Measurements from ENCODE around the gene RCAN1. TPM values are rescaled to one million over a fixed set of nuclear protein-coding genes. Genes with fewer than 3 reads are reported as not detected.
A peak's percentile ranks its signal among the peaks of the same experiment; 100 is the strongest.

RCAN1 gene
- total and polyA plus RNA-seq, 2 of the 8 experiments (the other 6 are each of a cell fraction or from before 2014, with no cell fraction given) = 1.7 to 6.4 TPM

- TF ChIP-seq EP300 (IDR thresholded peaks at IDR 0.05; ENCODE audit: borderline replicate concordance in 1 of 2, low read depth in 2 of 2, low read length in 2 of 2) (no peak), CTCF (IDR thresholded peaks at IDR 0.05; ENCODE audit: control extremely low read depth in 1 of 3, insufficient read depth in 1 of 3, low read depth in 1 of 3, low read length in 3 of 3) (no peak), SP4 (IDR thresholded peaks at IDR 0.05; ENCODE audit: low read length) (peak; percentile 54; the same call in 1 of the 2 replicates), JUN (IDR thresholded peaks at IDR 0.05; ENCODE audit: low read depth, low read length) (no peak), CREB1 (IDR thresholded peaks at IDR 0.05) (no peak), RBBP5 (IDR thresholded peaks at IDR 0.05; ENCODE audit: borderline replicate concordance, low read depth, low read length) (no peak), SIX5 (IDR thresholded peaks at IDR 0.05; ENCODE audit: low read depth, low read length) (peak; percentile 59), KDM1A (IDR thresholded peaks at IDR 0.05; ENCODE audit: borderline replicate concordance, low read length) (no peak), EGR1 (IDR thresholded peaks at IDR 0.05; ENCODE audit: borderline replicate concordance, low read depth, low read length) (peak; percentile 4; the same call in 1 of the 2 replicates), NANOG (IDR thresholded peaks at IDR 0.05; ENCODE audit: insufficient read depth, low read depth, low read length, poor library complexity, severe bottlenecking) (no peak), KDM4A (IDR thresholded peaks at IDR 0.05; ENCODE audit: low read depth, low read length, severe bottlenecking) (peak; percentile 65), POLR2A (IDR thresholded peaks at IDR 0.05; ENCODE audit: control extremely low read depth in 1 of 2, low read depth in 2 of 2, low read length in 2 of 2) (no peak), YY1 (IDR thresholded peaks at IDR 0.05; ENCODE audit: low read depth, low read length) (peak; percentile 100), RXRA (IDR thresholded peaks at IDR 0.05; ENCODE audit: insufficient read depth, low read depth, low read length) (no peak), ATF3 (IDR thresholded peaks at IDR 0.05; ENCODE audit: insufficient read depth, low read depth, low read length) (peak; percentile 77), POLR2AphosphoS5 (IDR thresholded peaks at IDR 0.05; ENCODE audit: low read depth, low read length) (no peak), NRF1 (IDR thresholded peaks at IDR 0.05; ENCODE audit: low read depth, low read length) (no peak)
- TF ChIP-seq, protein P1, sequence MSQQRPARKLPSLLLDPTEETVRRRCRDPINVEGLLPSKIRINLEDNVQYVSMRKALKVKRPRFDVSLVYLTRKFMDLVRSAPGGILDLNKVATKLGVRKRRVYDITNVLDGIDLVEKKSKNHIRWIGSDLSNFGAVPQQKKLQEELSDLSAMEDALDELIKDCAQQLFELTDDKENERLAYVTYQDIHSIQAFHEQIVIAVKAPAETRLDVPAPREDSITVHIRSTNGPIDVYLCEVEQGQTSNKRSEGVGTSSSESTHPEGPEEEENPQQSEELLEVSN (IDR thresholded peaks at IDR 0.05) = peak; percentile 79
- TF ChIP-seq, protein P2, sequence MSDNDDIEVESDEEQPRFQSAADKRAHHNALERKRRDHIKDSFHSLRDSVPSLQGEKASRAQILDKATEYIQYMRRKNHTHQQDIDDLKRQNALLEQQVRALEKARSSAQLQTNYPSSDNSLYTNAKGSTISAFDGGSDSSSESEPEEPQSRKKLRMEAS (IDR thresholded peaks at IDR 0.05) = 0 out of 2 replicates have a peak, but pooled peaks have one; percentile 64
Observed at GRCh38 chr21:34614628-34615486, at the start of gene RCAN1 (continued).
